Upper lobe of left lung (tissue), 4 donors: ENCODE measurements around the gene SARS2.

ENCODE experiments used
- CTCF ChIP-seq, 6 experiments: fragments of 450-650 bp in 4 of 6; fragments of 200-600 bp in 2 of 6; sonication (generic) in 2 of 6; IDR thresholded peaks; one replicate each; pipeline ENCODE4 v1.5.1; 2016 to 2019; ENCODE audit warnings: antibody characterized with exemption in 6 of 6
- POLR2A ChIP-seq, 4 donors: fragments of 450-650 bp; IDR thresholded peaks; one replicate each; pipeline ENCODE4 v1.5.1; 2016 to 2017; ENCODE audit warnings: antibody characterized with exemption in 4 of 4, mild to moderate bottlenecking in 2 of 4

GRCh38 chr19:38883286-38883685 is 47.3 kb downstream of the SARS2 start:
- TF ChIP-seq CTCF (IDR thresholded peaks at IDR 0.05) (no peak), POLR2A (IDR thresholded peaks at IDR 0.05) (no peak)
